SKM-1 (cell line): ENCODE results near the gene ACSS3.
"Not testable (repeated sequence)": the region's sequence is repeated elsewhere in the genome, so short reads cannot be mapped to it uniquely, and the experiment has no call there.

Source experiments
- DNase-seq: peaks from one replicate; lab custom pipeline; 2025; ENCODE audit not compliant: unreplicated experiment; lab: John Stamatoyannopoulos, UW

ACSS3 gene, protein sequence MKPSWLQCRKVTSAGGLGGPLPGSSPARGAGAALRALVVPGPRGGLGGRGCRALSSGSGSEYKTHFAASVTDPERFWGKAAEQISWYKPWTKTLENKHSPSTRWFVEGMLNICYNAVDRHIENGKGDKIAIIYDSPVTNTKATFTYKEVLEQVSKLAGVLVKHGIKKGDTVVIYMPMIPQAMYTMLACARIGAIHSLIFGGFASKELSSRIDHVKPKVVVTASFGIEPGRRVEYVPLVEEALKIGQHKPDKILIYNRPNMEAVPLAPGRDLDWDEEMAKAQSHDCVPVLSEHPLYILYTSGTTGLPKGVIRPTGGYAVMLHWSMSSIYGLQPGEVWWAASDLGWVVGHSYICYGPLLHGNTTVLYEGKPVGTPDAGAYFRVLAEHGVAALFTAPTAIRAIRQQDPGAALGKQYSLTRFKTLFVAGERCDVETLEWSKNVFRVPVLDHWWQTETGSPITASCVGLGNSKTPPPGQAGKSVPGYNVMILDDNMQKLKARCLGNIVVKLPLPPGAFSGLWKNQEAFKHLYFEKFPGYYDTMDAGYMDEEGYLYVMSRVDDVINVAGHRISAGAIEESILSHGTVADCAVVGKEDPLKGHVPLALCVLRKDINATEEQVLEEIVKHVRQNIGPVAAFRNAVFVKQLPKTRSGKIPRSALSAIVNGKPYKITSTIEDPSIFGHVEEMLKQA

DNA sequence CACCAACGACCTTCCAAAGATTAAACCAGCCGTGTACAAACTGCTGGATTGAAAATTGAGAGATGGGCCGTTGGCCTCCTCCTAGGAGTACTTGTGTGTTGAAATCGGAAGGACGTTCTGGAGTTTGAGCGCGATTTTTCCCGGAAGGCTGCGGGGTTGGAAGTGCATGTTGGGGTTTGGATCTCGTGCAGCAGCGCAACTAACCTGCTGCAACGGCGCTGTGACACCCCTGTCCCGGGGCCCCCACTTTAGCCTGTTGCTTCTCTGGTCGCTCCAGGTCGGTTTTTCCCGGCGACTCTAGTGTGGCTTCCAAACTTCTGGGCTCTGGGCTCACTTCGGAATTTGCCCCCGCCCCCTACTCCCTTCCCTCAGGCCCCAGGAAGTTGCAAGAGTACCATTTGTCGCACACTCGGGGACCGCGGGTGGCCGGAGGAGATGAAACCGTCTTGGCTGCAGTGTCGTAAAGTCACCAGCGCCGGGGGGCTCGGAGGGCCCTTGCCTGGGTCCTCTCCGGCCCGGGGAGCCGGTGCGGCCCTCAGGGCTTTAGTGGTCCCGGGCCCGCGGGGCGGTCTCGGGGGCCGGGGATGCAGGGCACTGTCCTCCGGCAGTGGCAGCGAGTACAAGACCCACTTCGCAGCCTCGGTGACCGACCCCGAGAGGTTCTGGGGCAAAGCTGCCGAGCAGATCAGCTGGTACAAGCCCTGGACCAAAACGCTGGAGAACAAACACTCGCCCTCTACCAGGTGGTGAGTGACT lies at the start of gene ACSS3:
ACSS3 (plus strand) TSS at position 394 of the 756 bp plus-strand sequence; CDS start at position 436, 42 bp downstream.
- DNase-seq, result no peak

DNA sequence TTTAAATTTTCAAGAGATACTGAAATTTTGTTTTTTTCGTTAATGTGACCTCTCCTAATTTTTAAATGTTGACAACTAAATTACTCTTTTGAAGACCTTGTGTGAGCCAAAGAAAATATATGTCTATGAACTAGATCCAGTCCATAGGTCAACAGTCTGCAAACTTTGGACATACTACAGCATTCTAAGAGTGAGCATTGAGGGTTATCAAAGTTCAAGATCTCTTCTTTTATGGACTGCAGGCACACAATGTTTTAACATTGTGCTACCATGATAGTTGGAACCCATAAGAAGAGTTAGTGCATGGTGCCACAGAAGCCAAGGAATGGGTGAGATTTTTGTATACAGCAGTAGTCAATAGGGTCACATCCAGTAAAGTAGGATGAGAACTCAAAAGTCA lies 43.0 kb upstream of the ACSS3 start:
- DNase-seq, result no peak

DNA sequence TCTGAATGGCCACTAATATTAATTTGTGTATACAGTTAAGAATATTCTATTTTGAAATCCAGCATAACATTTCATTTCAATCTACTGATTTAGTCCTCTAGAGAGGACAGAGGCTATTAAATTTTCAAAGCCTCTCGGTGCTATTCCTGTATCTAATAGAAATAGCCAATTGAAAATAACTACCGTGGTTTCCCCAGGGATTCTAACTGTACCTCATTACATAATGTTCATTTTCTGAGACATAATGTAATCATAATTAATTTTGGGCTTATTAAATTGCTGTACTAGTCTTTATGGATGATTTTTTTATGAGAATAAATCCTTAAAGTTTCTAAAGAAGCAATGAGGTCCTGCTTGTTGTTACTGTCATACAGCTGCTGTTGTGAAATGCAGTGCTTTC lies 38.6 kb upstream of the ACSS3 start:
- no peak for DNase-seq

DNA sequence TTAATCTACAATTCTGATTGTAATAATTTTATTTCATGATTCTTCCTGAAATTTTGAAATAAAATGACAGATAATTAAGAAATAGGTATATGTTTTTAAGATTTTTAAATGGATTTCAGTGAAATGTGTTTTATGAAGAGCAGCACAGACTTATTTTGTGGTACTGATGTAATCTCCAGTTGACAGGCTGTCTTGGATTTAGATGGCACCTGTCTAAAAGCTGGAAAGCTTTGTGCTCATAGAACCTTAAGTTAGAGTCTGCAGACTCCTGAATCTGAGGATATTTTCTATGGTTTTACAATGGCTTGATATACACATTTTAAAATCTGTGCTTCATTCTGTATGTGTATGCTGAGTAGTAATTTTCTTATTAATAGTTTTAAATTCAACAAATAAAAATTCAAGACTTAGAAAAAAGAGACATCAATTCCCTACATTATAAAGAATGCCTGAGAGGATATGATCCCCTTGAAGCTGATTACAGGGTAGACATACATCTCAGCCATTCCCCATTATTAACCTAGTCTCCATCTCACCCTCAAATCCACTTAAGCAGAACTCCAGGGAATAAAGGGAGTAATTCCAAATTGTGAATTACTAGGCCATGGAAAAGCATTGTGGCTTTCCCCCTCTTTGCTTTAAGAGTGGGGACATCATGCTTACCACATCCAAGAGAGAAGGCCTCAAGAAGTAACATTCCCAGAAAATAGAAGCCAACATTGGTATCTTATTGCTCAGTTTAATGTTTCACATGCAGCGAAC lies 33.7 kb upstream of the ACSS3 start:
- DNase-seq, result no peak

DNA sequence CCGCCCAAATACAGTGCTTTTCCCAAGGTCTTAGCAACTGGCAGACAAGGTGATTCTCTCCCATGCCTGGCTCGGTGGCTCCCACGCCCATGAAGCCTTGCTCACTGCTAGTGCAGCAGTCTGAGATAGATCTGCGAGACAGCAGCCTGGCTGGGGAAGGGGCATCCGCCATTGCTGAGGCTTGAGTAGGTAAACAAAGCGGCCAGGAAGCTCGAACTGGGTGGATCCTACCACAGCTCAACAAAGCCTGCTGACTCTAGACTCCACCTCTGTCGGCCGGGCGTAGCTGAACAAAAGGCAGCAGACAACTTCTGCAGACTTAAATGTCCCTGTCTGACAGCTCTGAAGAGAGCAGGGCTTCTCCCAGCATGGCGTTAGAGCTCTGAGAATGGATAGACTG lies 12.9 kb upstream of the ACSS3 start:
- not testable (repeated sequence) for DNase-seq

DNA sequence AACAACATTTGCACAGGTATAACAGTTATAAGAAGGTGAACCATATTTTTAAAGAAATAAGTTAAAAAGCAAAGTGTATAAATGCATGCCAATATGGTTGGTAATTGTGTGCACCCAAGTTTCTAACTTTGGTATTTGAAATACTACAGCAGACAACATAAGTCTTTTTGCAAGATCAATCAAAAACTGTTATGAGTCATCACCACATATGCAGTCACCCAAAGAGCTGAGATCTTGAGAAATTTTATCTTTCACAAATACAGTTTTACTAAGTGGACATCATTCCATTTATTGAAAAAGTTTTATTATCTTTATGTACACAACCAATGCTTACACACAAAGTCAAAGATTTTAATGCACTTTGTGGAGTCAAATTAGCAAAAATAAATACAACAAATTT lies 7.0 kb upstream of the ACSS3 start:
- no peak for DNase-seq

DNA sequence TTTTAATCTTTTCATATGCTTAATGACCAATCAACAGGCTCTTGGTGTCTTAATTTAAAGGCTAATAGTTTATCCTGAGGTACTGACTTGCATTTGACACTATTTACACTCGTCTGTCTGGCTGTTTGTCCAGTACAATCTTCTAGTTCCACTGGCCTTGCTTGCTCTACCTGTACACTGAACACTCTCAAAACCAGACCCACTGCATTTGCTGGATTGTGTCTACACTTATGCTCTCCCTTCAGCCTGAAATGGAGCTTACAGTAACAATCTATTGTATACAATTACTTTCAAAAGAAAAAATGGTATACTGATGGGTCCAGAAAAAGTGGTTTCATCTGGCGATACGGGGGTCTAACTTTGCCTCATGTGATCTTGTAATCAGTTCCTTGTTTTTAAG lies 2.3 kb upstream of the ACSS3 start:
- no peak for DNase-seq

DNA sequence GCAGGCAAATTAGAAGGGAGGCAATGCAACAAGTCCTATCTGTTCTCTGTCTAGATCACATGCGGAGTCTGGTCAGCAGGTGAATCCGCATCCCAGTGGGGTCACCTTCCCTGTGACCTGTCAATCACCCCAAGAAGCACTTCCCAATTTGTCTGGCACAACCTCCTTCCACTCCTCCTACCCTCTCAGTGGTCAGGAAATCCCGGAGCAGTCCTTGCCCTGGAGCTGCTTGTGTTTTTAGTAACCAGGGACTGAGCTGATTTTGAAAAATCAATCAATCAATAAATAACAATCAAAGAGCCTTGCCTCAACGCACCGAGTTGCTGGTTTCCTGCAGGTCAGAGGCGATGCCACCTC lies 572 bp upstream of the ACSS3 start:
- DNase-seq, result no peak

DNA sequence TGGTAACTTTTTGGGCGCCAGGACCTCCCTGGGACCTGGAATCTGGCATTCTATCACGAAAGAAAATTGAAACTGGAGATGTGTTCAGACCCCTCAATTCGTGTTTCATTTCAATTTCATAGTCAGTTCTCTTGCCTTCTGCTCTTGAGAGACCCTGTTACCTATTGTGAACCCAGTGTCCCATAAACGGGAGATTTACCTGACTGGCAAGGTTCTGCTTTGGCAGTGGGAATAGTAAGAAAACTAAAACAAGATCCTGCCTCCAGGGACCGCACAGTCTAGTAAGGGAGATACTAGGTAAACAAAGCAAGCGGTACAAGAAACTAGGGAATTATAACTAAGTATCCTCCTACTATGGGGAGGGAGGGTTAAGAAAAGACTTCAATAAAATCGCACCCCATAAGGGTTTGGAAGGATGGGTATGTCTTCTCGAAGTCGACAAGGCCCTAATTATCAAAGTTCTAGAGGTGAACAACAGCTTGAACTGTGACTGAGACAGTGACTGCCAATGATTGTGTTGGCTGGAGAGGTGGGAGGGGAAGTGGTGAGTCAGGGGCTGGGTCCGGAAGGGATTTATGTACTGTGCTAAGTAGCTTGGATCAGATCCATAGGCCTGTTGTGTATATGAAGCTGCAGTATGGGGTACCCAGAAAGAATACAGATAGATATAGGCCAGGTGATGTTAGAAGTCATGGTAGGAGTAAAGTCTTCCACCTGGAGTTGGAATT lies 754 bp downstream of the ACSS3 start:
- no peak for DNase-seq

DNA sequence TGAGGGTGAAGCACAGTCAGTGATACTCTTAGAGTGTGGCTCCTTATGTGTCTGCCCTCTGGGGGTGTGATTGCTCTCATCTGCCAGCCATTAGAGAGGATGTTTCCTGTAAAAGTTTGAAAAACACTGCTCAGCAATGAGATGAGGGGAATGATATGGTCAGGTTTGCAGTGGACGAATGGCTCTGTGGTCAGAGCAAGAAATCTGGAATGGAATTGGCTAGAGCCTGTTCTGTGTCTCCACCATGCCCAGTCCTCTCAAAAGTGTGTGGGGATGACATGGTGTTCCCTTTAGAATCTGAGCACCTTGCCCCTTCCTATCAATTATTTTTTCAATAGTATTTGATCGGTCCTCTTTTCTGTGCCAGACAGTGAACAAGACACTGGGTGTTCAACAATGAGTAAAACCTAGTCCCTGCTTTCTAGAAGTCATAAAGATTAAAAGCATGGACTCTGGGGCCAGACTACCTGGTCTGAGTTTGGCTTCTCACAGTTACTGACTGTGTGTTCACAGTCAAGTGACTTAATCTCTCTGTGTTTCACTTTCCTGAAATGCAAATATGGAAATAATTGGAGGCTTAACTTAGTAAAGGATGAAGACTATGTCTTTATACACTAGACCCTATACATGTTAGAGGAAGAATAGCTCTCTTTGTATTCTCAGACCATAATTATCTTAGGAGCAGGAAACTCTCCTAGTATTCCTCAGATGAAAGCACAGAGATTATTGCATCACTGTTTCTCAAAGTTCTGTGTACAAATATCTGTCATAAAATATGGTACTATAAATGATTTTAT lies 1.6 kb downstream of the ACSS3 start:
- DNase-seq, result no peak

DNA sequence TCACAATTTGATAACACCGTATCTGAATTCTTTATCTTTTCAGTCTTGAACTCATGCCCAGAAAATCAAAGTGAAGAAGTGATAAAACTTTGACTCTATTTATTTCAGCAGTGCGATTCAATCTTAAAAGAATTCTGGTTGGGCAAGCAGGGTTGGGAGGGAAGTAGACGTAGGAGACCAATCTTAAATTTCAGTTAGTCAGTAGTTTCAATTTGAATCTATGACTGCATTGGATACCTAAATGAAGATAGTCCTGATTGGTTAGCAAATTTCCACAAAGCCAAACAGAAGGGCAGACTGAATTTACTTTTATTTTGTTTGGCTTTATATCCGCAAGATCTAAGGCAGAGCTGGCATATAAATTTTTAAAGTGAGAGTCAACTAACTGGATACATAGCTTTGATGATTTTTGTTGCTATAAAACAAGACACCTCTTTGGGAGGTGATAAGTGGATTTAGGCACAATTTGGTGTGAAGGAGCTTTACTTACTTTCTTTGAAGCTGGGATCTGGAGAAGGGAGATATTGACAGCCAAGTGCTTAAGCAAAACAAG lies 2.6 kb downstream of the ACSS3 start:
- no peak for DNase-seq

DNA sequence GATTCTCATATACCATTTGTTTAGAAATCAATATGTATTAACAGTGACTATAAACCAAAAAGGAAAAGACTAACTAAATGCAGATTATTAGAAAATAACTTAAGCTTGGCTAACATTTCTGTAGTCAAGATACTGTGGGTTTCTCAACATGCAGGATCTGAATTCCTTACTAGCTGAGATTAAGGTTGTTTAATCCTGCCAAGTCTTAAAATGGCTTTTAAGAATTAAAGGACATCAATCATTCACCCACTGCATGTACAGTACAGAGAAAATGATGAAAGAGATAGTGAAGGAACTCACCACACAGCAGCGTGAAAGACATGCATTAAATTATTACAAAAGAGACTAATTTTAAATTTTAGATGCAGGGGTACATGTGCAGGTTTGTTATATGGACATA lies 3.8 kb downstream of the ACSS3 start:
- no peak for DNase-seq

DNA sequence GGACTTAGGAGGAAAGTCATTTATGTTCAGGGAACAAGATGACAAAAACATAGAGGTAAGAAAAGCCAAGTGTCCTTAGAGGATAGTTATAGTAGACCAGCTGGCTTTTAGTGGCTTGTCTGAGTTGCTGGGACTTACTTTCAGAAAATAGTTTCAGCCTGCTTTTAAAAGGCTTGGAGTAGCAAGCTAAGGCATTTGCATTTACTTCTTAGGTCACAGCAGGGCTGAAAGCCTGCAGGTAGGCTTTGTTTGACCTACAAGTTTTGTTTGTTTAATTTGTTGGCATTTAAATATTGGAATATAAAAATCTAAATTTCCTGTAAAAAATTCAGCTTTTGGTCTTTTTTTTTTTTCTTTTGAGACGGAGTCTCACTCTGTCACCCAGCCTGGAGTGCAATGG lies 5.1 kb downstream of the ACSS3 start:
- no peak for DNase-seq

DNA sequence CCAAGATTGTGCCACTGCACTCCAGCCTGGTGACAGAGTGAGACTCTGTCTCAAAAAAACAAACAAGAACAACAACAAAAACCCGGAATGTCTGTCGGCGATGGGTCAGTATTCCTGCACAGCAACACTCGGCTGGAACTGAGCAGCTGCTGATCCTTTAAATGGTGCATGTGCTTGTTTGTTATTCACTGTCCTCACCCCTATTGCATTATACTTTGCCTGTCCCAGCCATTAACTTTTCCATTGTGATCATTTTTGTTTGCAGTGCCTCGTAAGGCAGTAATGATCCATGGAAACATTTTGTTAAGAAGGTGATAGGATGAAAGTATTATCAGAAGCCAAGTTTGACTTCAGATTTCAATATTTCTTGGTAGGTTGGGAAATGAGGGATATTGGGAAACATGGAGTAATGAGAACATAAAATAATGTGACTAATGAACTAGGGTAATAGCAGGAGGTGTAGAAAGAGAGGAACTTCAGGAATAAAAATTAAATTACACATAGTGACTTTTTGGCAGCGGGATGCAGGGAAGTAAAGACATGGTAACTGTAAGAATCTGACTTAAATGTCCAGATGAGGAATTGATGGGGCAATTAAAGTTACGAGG lies 6.1 kb downstream of the ACSS3 start:
- DNase-seq, result no peak

DNA sequence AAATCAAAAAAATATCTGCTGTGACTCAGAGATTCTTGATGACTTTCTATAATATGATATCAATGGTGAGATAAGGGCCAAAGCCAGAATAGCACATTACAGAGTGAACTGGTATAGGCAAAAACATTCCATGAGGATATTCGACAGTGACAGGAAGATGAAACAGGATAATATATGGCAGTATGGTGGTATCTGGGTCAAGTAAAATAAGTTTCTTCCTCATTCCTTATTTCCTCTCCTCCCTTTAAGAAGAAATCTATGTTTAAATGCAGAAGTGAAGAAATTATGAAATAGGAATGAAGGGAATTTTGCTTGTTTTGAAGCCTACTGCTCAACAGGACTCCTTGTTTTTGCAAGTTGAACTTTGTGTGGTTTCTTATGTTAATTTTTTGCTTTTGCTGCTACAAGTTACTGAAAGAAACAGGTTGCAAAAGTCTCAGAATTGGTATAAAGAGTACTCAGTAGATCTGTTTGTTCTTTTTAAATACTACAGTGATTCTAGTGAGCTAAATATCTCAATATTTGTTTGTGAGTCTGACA lies 7.0 kb downstream of the ACSS3 start:
- DNase-seq, result no peak

DNA sequence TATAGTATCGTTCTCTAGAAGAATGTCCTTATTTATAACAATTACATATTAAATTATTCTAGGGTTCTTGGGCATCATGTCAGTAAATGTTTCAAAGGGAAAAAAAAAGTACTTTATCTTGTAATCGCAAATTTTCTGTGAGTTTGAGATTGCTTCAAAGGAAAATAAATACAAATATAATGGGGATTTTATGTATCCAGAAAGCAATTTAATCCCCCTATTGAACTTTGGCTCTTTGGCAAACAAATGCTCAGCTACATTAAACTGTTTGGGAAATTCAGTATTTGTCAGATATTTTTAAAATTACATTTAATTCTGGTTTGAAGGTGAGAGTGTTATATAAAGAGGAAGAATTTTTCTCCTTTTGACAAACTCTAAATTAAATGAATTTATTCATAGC lies 8.0 kb downstream of the ACSS3 start:
- DNase-seq, result no peak

DNA sequence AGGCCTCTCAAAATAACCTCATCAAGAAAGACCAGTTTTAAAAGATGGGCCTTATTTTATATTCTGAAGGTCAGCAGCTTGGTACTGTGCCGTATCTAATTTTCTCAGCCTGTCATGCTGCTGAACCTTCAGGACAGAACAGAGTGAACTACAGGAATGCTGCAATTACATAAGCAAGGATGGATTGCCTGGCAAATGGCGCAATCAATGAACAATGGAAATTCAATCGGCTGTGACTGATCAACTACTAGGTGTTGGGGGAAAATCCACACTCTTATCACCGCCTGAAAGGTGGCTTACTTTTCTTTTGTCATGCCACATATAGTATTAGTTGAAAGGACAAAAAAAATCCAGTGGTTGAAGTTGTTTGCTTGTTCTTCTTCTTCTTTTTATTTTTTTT lies 8.5 kb downstream of the ACSS3 start:
- no peak for DNase-seq

DNA sequence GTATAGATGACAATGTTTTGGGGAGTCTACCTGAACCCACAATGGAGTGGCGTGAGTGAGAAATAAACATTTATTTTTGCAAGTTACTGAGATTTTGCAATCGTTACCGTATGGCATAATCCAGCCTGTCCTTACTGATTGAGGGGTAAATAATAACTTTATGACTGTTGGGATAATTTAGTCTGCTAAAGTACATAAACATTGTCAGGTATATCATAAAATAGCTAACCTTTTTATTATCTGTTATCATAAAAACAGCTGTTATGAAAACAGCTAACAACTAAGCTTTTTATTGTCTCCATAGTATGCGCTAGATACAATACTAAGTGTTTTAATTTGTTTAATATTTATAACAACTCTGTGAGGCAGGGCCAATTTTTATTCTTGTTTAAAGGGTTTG lies 10.3 kb downstream of the ACSS3 start:
- no peak for DNase-seq

DNA sequence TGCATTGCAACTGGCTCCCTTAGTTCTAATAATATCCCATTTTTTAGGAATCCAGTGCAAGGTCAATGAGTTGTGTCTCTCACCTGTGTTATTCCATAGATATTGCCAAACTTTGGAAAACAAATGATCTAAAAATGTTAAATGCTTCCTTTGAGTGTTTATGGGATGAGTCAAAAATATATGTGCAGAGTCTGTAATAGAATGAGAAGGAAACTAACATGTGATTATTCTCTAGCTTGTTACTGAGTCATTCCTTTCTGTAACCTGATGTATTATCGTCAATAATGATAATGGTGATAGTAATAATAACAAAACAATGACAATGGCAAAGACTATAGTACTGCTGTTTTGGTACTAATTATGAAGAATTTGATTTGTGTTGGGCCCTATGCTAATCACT lies 11.5 kb downstream of the ACSS3 start:
- no peak for DNase-seq
